HUDEP-2 (cell line): Measurements from ENCODE around the gene CDON.
A peak's percentile ranks its signal among the peaks of the same experiment; 100 is the strongest.
"Not testable (repeated sequence)": the region's sequence is repeated elsewhere in the genome, so short reads cannot be mapped to it uniquely, and the experiment has no call there.

ENCODE experiments used
- DNase-seq, 76 experiments: peaks; one replicate each; lab custom pipeline; 2025; ENCODE audit not compliant: unreplicated experiment in 76 of 76; lab: John Stamatoyannopoulos, UW

Gene CDON

GRCh38 chr11:126002181-126002580 is 60.5 kb downstream of the CDON start:
- DNase-seq = no peak

DNA sequence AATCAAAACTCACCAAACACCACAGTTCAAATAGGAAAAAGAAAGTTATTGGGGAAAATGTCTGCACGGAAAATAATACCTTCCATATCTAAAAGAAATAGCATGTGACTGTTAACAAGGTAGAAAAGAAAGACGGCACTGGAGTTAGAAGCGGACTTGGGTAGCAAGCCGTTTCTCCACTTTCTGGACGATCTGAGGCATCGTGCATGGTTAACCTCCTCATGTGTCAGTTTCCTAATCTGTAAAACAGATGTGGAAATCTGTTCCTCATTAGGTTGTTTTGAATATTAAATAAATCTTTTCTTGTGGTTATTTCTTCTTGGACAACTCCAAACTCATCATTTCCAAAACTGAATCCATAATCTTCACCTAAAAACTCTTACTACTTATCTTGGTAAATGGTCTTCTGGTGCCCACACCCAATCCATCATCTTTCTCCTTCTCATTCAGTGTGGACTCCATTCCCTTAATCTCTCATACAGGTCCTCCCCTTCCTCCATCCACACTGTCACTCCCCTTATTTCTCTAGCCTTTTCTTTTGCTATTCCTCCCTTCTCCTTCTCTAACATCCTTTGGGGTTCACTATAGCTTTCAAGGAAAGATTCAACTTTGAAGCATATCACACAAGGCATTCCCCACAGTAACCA is 63.3 kb downstream of the CDON start:
- DNase-seq = no peak

- DNase-seq = no peak
Measured at GRCh38 chr11:125998267-125998666, 64.4 kb downstream of the CDON start.

- DNase-seq = no peak
Measured at GRCh38 chr11:125995313-125995712, 67.4 kb downstream of the CDON start.

DNA sequence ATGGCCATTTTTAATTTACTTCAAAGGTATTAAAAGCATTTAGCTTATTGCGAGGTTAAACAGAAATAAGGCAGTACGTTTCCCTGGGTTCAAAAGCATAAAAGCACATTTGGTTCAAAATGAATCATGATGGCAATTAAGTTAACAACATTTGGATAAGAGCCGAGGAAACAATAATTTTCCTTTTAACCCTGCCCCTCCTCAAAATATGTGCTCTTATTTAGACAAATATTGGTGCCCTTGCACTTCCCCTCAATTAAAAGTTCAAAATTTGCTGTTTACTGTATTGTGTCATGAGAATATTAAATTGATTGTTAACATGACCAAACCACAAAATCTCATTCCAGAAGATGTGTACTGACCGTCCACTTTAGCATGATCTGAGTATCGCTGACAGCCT is 68.2 kb downstream of the CDON start:
- DNase-seq = no peak

GRCh38 chr11:125992893-125993292 is 69.8 kb downstream of the CDON start:
- DNase-seq = no peak

GRCh38 chr11:125990244-125990643 is 72.4 kb downstream of the CDON start:
- DNase-seq = peak in 1 of 76 experiments; percentile 6

- no peak for DNase-seq
Measured at GRCh38 chr11:125987066-125987641, 75.5 kb downstream of the CDON start.

DNA sequence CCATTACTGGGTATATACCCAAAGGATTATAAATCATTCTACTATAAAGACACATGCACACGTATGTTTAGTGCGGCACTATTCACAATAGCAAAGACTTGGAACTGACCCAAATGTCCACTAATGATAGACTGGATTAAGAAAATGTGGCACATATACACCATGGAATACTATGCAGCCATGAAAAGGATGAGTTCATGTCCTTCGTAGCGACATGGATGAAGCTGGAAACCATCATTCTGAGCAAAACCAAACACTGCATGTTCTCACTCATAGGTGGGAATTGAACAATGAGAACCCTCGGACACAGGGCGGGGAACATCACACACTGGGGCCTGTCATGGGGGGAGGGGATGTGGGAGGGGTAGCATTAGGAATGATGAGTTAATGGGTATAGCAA is 76.7 kb downstream of the CDON start:
- DNase-seq = not testable (repeated sequence)

GRCh38 chr11:125982348-125982730 is 80.3 kb downstream of the CDON start:
- DNase-seq = no peak

DNA sequence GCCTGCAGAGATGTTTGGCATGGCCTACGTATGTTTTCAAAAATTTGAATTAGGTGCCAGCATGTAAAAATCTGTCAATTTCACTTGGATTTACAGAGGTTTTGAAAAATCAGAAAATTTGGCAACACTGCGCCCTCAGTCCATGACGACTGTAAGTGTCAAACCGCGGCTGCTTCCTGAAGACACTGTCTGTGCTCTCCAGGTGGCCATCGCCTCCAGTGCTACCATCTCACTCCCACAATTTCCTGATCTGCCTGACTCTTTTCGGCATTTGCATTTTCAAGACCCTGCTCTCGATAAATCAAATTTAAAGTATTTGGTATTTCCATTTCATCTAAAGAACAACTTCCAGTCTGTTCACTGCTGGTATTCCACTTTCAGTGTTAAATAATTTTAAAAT is 82.2 kb downstream of the CDON start:
- no peak for DNase-seq

GRCh38 chr11:125979511-125979910 is 83.2 kb downstream of the CDON start:
- DNase-seq = no peak

- DNase-seq = no peak
Measured at GRCh38 chr11:125978778-125979407, 83.8 kb downstream of the CDON start.

- no peak for DNase-seq
Measured at GRCh38 chr11:125978181-125978716, 84.4 kb downstream of the CDON start.

DNA sequence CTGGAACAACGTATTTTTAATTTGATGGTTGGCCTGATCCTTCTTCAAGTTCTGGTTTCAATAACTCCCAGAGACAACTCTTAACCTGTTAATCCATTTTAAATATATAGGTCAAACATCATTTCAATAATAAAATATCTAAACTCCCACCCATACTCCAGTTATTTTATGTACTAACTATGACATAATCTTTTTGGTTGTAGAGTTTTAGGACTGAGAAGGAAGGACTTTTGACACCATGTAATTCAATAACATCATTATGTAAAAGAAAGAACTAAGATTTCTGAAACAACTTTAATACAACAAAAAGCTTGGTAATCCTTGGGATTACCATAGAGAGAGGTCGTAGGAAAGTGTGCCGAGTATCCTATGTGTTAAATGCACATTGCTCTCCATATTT is 85.3 kb downstream of the CDON start:
- DNase-seq = no peak

DNA sequence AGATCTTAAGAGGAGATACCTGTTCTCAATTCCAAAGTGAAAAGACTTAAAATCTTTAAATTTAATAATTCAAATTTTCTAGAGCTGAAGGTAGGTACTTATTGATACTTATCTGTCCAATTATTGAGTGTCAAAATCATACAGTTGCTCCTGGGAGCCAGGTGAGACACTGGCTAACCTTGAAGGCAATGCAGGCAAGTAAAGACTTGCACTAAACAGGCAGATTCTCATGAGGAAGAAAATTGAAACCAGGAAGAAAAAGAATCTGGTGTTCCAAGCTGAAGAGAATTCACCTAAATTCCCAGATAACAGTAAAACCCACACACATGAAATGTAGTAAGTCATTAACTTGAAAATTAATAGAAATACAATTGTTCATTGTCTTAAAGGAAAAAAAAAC is 86.5 kb downstream of the CDON start:
- DNase-seq = no peak

DNA sequence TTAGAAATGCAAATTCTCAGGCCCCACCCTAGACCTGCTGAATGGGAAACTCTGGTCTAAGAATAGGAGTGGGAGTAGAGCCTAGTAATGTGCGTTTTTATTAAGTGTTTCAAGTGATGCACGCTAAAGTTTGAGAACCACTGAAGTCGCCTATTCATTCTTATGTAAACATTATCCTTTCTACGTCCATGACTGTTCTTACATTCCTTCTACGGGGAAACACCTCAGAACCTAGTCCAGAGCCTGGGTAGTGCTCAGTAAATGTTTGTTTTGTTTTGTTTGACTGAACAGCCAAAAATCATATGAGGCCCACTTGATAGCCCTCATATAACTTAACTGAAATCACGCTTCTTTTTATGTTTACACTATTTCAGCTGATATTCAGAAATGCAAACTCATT is 87.0 kb downstream of the CDON start:
- no peak for DNase-seq

- DNase-seq = no peak
Measured at GRCh38 chr11:125974284-125974683, 88.4 kb downstream of the CDON start.

- no peak for DNase-seq
Measured at GRCh38 chr11:125971618-125972017, 91.0 kb downstream of the CDON start.

DNA sequence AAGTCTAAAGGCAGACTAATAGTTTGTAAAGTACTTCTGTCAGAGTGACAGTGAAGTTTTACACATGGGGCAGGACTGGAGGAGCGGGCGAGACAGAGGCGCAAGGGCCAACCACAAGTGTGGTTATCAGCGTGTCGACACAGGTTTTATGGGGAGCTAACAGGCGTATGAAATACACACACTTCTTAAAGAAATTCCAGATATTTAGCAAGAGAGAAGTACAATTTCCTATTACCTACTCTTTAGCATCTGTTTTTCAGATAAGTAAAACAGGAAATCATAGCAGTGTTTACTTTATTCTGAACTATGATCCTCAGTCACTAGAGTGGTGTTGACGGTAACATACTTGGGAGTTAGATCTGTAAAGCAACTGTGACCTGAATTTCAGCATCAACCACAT is 94.3 kb downstream of the CDON start:
- no peak for DNase-seq

DNA sequence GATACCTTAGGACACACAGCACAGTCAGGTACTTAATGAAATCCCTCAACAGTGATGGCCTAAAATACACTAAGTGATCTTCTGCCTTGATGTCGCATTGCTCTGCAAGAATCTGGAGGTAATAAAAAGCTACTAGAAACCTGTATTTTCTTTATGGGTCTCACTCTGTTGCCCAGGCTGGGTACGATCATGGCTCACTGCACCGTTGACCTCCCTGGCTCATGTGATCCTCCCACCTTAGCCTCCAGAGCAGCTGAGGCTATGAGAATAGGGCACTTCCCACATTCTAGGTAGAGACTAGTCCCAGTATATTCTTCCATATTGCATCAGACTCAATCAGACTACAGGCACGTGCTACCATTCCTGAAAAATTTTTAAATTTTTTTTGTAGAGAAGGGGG is 95.2 kb downstream of the CDON start:
- DNase-seq = no peak

- no peak for DNase-seq
Measured at GRCh38 chr11:125960771-125961170, 101.9 kb downstream of the CDON start.
